KMS-11 (cell line): ENCODE data around the gene CD101.

Experiments
- H2AFZ ChIP-seq: fragments of 200-600 bp; sonication (generic); 2 replicates; pipeline ENCODE4 v1.6.1; 2016; ENCODE audit warnings: antibody characterized with exemption, mixed run types, low read depth
- H3K27ac ChIP-seq: fragments of 200-600 bp; sonication (generic); 2 replicates; pipeline ENCODE4 v1.6.1; 2016; ENCODE audit warnings: mild to moderate bottlenecking, mixed run types
- H3K27me3 ChIP-seq: fragments of 200-600 bp; sonication (generic); 2 replicates; pipeline ENCODE4 v1.6.1; 2017; ENCODE audit warnings: mild to moderate bottlenecking, low read depth, mixed run types, moderate library complexity; ENCODE audit not compliant: insufficient read depth
- H3K36me3 ChIP-seq: fragments of 200-600 bp; sonication (generic); 2 replicates; pipeline ENCODE4 v1.6.1; 2017; ENCODE audit warnings: mild to moderate bottlenecking, mixed run types; ENCODE audit not compliant: insufficient read depth
- H3K4me1 ChIP-seq: fragments of 200-600 bp; sonication (generic); 2 replicates; pipeline ENCODE4 v1.6.1; 2016; ENCODE audit warnings: mild to moderate bottlenecking, low read depth, mixed run types; ENCODE audit not compliant: poor library complexity, severe bottlenecking
- H3K4me2 ChIP-seq: fragments of 200-600 bp; sonication (generic); 2 replicates; pipeline ENCODE4 v1.7.0; 2016; ENCODE audit warnings: mild to moderate bottlenecking, mixed run types
- H3K4me3 ChIP-seq: fragments of 200-600 bp; sonication (generic); IDR thresholded peaks from 2 replicates; pipeline ENCODE4 v1.6.1; 2017; ENCODE audit warnings: low read depth, low read length, mixed read lengths; ENCODE audit not compliant: insufficient read depth
- H3K79me2 ChIP-seq: fragments of 200-600 bp; sonication (generic); 2 replicates; pipeline ENCODE4 v1.6.1; 2016; ENCODE audit warnings: low read depth, mixed run types; ENCODE audit not compliant: insufficient read depth
- H3K9ac ChIP-seq: fragments of 200-600 bp; sonication (generic); 2 replicates; pipeline ENCODE4 v1.6.1; 2016; ENCODE audit warnings: mild to moderate bottlenecking, mixed run types
- H4K20me1 ChIP-seq: fragments of 200-600 bp; sonication (generic); 2 replicates; pipeline ENCODE4 v1.6.1; 2016; ENCODE audit warnings: mild to moderate bottlenecking, mixed run types; ENCODE audit not compliant: insufficient read depth
- TF ChIP-seq, protein P1 (sequence below): fragments of 200-600 bp; sonication (generic); conservative IDR thresholded peaks from 2 replicates; pipeline ENCODE4 v1.6.1; 2017; ENCODE audit warnings: low read depth, mild to moderate bottlenecking, antibody characterized with exemption, low read length, moderate library complexity, mixed read lengths

Gene CD101

DNA sequence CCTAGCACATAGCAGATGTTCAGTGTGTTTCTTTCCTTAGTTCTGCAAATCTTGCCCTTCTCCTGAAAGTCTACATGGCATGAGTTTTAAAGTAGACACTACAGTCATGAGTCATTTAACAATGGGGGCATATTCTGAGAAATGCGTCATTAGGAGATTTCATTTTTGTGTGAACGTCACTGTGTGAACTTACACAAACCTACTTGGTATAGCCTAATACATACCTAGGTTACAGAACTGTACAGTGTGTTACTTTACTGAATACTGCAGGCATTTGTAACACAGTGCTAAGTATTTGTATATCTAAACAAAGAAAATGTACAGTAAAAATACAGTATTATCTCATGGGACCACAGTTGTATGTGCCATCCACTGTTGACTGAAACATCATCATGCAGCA lies 68.6 kb downstream of the CD101 start:
- Histone ChIP-seq H3K27ac (no peak overlapping the region), H3K4me2 (no peak overlapping the region), H3K4me3 (no peak overlapping the region), H3K36me3 (no peaks in the 10 kb centered on the region; the same call in 1 of the 2 replicates), H3K9ac (no peak overlapping the region), H4K20me1 (no peaks in the 10 kb centered on the region), H2AFZ (no peak overlapping the region), H3K79me2 (peaks cover 5% of the 10 kb centered on the region; the same call in 1 of the 2 replicates), H3K4me1 (peaks cover 12% of the 10 kb centered on the region), H3K27me3 (no peaks in the 10 kb centered on the region)
- TF ChIP-seq, protein P1, sequence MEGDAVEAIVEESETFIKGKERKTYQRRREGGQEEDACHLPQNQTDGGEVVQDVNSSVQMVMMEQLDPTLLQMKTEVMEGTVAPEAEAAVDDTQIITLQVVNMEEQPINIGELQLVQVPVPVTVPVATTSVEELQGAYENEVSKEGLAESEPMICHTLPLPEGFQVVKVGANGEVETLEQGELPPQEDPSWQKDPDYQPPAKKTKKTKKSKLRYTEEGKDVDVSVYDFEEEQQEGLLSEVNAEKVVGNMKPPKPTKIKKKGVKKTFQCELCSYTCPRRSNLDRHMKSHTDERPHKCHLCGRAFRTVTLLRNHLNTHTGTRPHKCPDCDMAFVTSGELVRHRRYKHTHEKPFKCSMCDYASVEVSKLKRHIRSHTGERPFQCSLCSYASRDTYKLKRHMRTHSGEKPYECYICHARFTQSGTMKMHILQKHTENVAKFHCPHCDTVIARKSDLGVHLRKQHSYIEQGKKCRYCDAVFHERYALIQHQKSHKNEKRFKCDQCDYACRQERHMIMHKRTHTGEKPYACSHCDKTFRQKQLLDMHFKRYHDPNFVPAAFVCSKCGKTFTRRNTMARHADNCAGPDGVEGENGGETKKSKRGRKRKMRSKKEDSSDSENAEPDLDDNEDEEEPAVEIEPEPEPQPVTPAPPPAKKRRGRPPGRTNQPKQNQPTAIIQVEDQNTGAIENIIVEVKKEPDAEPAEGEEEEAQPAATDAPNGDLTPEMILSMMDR, result no peak

DNA sequence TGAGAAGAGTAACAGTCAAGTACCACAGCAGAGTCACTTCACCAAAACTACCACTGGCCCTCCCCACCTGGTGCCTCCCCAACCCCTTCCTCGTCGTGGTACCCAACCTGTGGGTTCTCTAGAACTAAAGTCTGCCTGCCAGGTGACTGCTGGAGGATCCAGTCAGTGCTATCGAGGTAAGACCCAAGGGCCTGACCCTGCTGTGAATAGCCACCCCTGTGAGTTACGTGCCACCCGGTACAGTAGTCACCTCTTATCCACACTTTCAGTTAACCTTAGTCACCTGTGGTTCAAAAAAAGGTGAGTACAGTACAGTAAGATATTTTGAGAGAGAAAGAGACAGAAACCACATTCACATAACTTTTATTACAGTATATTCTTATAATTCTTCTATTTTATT lies 75.1 kb downstream of the CD101 start:
- Histone ChIP-seq H3K36me3 (no peaks in the 10 kb centered on the region; the same call in 1 of the 2 replicates), H3K4me1 (no peaks in the 10 kb centered on the region), H3K4me3 (no peak overlapping the region), H3K27ac (no peak overlapping the region), H3K79me2 (no peaks in the 10 kb centered on the region), H2AFZ (no peak overlapping the region), H4K20me1 (no peaks in the 10 kb centered on the region), H3K4me2 (no peak overlapping the region), H3K9ac (no peak overlapping the region), H3K27me3 (no peaks in the 10 kb centered on the region)
- TF ChIP-seq, protein P1, result no peak

DNA sequence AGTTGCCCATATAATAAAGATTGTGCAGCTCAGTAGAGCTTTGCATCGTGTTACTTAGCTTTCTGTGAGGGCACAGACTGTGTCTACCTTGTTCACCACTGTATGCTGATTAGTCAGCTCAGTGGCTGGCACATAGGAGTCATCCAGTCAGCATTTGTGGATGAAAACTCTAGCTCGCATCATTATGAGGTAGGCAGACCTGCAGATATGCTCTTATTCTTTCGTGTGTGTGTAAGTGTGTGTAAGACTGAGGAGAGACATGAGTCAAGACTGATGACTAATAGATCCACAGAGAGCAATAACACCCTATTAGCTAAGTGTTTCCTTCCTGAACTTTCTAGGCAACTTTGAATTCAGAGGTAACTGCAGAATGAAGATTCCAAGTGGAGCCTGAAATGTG lies 75.7 kb downstream of the CD101 start:
- Histone ChIP-seq H3K4me2 (no peak overlapping the region), H3K4me3 (no peak overlapping the region), H3K27ac (no peak overlapping the region), H4K20me1 (no peaks in the 10 kb centered on the region), H3K4me1 (no peaks in the 10 kb centered on the region), H3K9ac (no peak overlapping the region), H2AFZ (no peak overlapping the region), H3K27me3 (no peaks in the 10 kb centered on the region), H3K79me2 (no peaks in the 10 kb centered on the region), H3K36me3 (no peaks in the 10 kb centered on the region; the same call in 1 of the 2 replicates)
- TF ChIP-seq, protein P1, result no peak

DNA sequence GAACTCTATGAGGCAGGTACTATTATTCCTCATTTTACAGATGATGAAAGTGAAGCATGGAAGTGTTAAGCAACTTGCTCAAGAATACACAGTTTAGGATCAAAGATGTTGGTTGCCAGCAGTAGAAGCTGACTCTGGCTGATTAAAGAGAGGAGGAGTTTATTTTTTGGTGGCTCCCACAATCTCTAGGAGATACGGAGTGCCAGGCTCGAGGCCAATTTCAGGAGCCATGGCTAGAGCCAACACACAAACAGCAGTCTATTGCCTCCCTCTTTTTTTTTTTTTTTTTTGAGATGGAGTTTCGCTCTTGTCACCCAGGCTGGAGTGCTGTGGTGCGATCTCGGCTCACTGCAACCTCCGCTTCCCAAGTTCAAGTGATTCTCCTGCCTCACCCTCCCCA lies 78.2 kb downstream of the CD101 start:
- H3K4me3 ChIP-seq, result no peak overlapping the region
- H3K4me2 ChIP-seq, result no peak overlapping the region
- H2AFZ ChIP-seq, result no peak overlapping the region
- no peaks in the 10 kb centered on the region for H4K20me1 ChIP-seq
- H3K79me2 ChIP-seq, result no peaks in the 10 kb centered on the region
- TF ChIP-seq, protein P1, result no peak
- H3K4me1 ChIP-seq, result no peaks in the 10 kb centered on the region
- no peaks in the 10 kb centered on the region; the same call in 1 of the 2 replicates for H3K36me3 ChIP-seq
- no peaks in the 10 kb centered on the region for H3K27me3 ChIP-seq
- no peak overlapping the region for H3K9ac ChIP-seq
- H3K27ac ChIP-seq, result no peak overlapping the region
